Measurements from ENCODE around the gene LCE1E. TPM values are rescaled to one million over a fixed set of nuclear protein-coding genes. Genes with fewer than 3 reads are reported as not detected.

Gene LCE1E
- total RNA-seq, 1 experiment from 2014 or later, result not detected

- H3K36me3 ChIP-seq (ENCODE audit: control insufficient read depth, insufficient read depth, low read length), result no peaks in the 10 kb centered on the region
- in situ Hi-C loops (cut with HindIII; ENCODE audit: low pct_unique_long_range_greater_than_20kb, low sequenced_read_pairs) (no loop called here), intact Hi-C loops (cut with micrococcal nuclease; ENCODE audit: unreplicated experiment) (no loop called here)
- DNase-seq (ENCODE audit: low read depth, low spot score) (no peak), ATAC-seq (no peak)
- H3K4me3 ChIP-seq (ENCODE audit: low read depth in 2 of 2, low read length in 2 of 2), result no peak overlapping the region
- H3K9me3 ChIP-seq (ENCODE audit: control insufficient read depth, insufficient read depth, low read depth, low read length), result no peaks in the 10 kb centered on the region
- BruUV-seq (replicated peaks), result no TSS peak
- POLR2A ChIA-PET, result no interaction called here
- H3K4me1 ChIP-seq (ENCODE audit: control insufficient read depth, insufficient read depth, low read length), result no peaks in the 10 kb centered on the region
- no peak for TF ChIP-seq SIN3A (IDR thresholded peaks at IDR 0.05; ENCODE audit: borderline replicate concordance, insufficient read depth, low read depth, low read length)
- no peak for TF ChIP-seq REST (IDR thresholded peaks at IDR 0.05; ENCODE audit: insufficient read depth in 1 of 2, low read depth in 2 of 2, low read length in 1 of 2)
- TF ChIP-seq CTCF (IDR thresholded peaks at IDR 0.05), result no peak
- no peak for TF ChIP-seq POLR2AphosphoS5 (IDR thresholded peaks at IDR 0.05; ENCODE audit: low read depth, low read length)
- no peak for TF ChIP-seq TCF7L2 (IDR thresholded peaks at IDR 0.05; ENCODE audit: low read depth, low read length)
- CTCF ChIA-PET, result no interaction called here
- no peak overlapping the region for H3K27ac ChIP-seq (ENCODE audit: low read length)
- no peaks in the 10 kb centered on the region; the same call in 1 of the 2 replicates for H3K27me3 ChIP-seq (ENCODE audit: control insufficient read depth, insufficient read depth, low read length)
Measured at GRCh38 chr1:152745765-152746444, 40.2 kb upstream of the LCE1E start.

GRCh38 chr1:152747831-152748230 is 38.2 kb upstream of the LCE1E start:
- BruUV-seq (replicated peaks), result no TSS peak
- TF ChIP-seq CTCF (IDR thresholded peaks at IDR 0.05) (no peak), REST (IDR thresholded peaks at IDR 0.05; ENCODE audit: insufficient read depth in 1 of 2, low read depth in 2 of 2, low read length in 1 of 2) (no peak)

More at GRCh38 chr1:152747831-152748230, 38.2 kb upstream of the LCE1E start:
- Histone ChIP-seq H3K4me3 (ENCODE audit: low read depth in 2 of 2, low read length in 2 of 2) (no peak overlapping the region), H3K27me3 (ENCODE audit: control insufficient read depth, insufficient read depth, low read length) (no peaks in the 10 kb centered on the region; the same call in 1 of the 2 replicates), H3K27ac (ENCODE audit: low read length) (no peak overlapping the region), H3K4me1 (ENCODE audit: control insufficient read depth, insufficient read depth, low read length) (no peaks in the 10 kb centered on the region), H3K9me3 (ENCODE audit: control insufficient read depth, insufficient read depth, low read depth, low read length) (no peaks in the 10 kb centered on the region), H3K36me3 (ENCODE audit: control insufficient read depth, insufficient read depth, low read length) (no peaks in the 10 kb centered on the region)
- intact Hi-C loops (cut with micrococcal nuclease; ENCODE audit: unreplicated experiment) (no loop called here), in situ Hi-C loops (cut with HindIII; ENCODE audit: low pct_unique_long_range_greater_than_20kb, low sequenced_read_pairs) (no loop called here)
- DNase-seq (ENCODE audit: low read depth, low spot score), result no peak
- ChIA-PET CTCF (no interaction called here), POLR2A (no interaction called here)
- no peak for ATAC-seq

Data from Panc1 (cell line).